NOMO-1 (cell line): ENCODE data around the gene GRM8.

ENCODE experiments used
- DNase-seq, 2 experiments: peaks; one replicate each; lab custom pipeline; 2025; ENCODE audit not compliant: unreplicated experiment in 2 of 2; lab: John Stamatoyannopoulos, UW

GRM8 gene

GRCh38 chr7:126755381-126755780 lies 497.4 kb downstream of the GRM8 start:
- DNase-seq, result no peak

- no peak for DNase-seq
Observed at GRCh38 chr7:126750207-126750911, 502.4 kb downstream of the GRM8 start.

GRCh38 chr7:126728967-126729366 lies 523.8 kb downstream of the GRM8 start:
- DNase-seq, result no peak

- DNase-seq, result no peak
Observed at GRCh38 chr7:126727930-126728391, 524.8 kb downstream of the GRM8 start.

GRCh38 chr7:126723966-126724544 lies 528.7 kb downstream of the GRM8 start:
- no peak for DNase-seq

- no peak for DNase-seq
Observed at GRCh38 chr7:126720232-126720631, 532.5 kb downstream of the GRM8 start.

GRCh38 chr7:126718419-126718818 lies 534.3 kb downstream of the GRM8 start:
- no peak for DNase-seq

GRCh38 chr7:126716321-126716720 lies 536.4 kb downstream of the GRM8 start:
- no peak for DNase-seq

- DNase-seq, result no peak
Observed at GRCh38 chr7:126715076-126715475, 537.7 kb downstream of the GRM8 start.

GRCh38 chr7:126702242-126703016 lies 550.3 kb downstream of the GRM8 start:
- DNase-seq, result no peak

- DNase-seq, result peak; percentile 64 to 83
Observed at GRCh38 chr7:126700807-126701604, 551.7 kb downstream of the GRM8 start.

- DNase-seq, result no peak
Observed at GRCh38 chr7:126699707-126700106, 553.0 kb downstream of the GRM8 start.

GRCh38 chr7:126698909-126699308 lies 553.8 kb downstream of the GRM8 start:
- no peak for DNase-seq

GRCh38 chr7:126698446-126698845 lies 554.3 kb downstream of the GRM8 start:
- DNase-seq, result no peak

- DNase-seq, result peak in 1 of 2 experiments; percentile 1
Observed at GRCh38 chr7:126696256-126697038, 556.3 kb downstream of the GRM8 start.

- no peak for DNase-seq
Observed at GRCh38 chr7:126690848-126691751, 561.6 kb downstream of the GRM8 start.

- no peak for DNase-seq
Observed at GRCh38 chr7:126690104-126690503, 562.6 kb downstream of the GRM8 start.

- DNase-seq, result no peak
Observed at GRCh38 chr7:126689037-126689436, 563.7 kb downstream of the GRM8 start.

GRCh38 chr7:126686474-126686873 lies 566.3 kb downstream of the GRM8 start:
- no peak for DNase-seq
